Right renal pelvis (tissue), 4 donors: ENCODE measurements around the gene CDCA5. TPM values are rescaled to one million over a fixed set of nuclear protein-coding genes. Genes with fewer than 3 reads are reported as not detected.

ENCODE experiments used
- DNase-seq, 4 donors: peaks; one replicate each; pipeline ENCODE4 v3.0.0-alpha.2; 2013; ENCODE audit warnings: low read depth in 4 of 4, low spot score in 3 of 4, missing footprints in 1 of 4
- polyA plus RNA-seq, 4 donors: library from polyadenylated mRNA; unstranded; fragments of 120-200 nt; gene quantifications; one replicate each; pipeline ENCODE4 v1.2.1, GENCODE V29; 2013; ENCODE audit not compliant: insufficient read length in 4 of 4

The CDCA5 gene, protein sequence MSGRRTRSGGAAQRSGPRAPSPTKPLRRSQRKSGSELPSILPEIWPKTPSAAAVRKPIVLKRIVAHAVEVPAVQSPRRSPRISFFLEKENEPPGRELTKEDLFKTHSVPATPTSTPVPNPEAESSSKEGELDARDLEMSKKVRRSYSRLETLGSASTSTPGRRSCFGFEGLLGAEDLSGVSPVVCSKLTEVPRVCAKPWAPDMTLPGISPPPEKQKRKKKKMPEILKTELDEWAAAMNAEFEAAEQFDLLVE
- 10 to 100 TPM; 15.6 to 21.7 (median 18.7) TPM for polyA plus RNA-seq

DNA sequence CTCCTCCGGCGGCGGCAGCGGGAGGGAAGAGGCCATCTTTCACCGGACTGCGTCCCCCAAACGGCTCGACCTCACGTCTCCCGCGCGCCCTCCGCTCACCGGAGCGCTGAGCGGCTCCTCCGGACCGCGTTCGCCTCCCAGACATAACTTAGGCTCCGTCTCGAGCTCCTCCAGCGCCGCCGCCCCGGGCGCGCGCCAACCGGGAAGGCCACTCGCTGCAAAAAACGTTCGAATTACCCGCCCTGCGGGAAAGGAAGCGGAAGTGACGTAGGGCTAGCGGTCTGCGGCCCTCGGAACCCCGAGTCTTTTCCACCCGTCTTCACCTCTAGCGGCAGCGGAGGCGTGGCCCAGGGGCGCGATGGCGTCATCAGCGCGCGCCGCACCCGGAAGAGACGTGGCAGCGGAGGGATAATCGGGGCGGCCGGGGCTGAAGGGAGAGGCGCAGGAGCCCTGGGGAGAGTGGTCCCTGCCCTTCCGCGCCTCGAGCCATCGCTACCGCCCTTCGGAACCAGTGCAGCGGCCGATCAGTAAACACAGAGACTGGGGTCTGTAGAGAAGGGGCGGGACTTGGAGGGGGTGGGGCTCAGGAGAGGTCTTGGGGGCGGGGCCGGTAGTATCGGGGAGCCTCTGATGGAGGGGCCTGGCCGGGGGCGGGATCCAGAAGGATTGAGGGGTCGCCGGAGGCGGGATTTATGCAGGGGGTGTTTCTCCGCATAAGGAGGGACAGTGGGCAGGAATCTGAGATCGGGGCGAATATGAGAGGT, at the start of gene CDCA5, which contains the start of gene ZFPL1:
TSS of gene CDCA5 (minus strand) at position 207 of the 764 bp plus-strand sequence. CDS start at position 145, 62 bp downstream.
TSS of gene ZFPL1 (plus strand) at position 389 of the 764 bp plus-strand sequence. CDS start 477 bp downstream, outside the sequence.
- peak; percentile 87 to 91 (median 90) for DNase-seq

- DNase-seq, result no peak
Observed at GRCh38 chr11:65132988-65133700, 49.3 kb upstream of the CDCA5 start.

GRCh38 chr11:65132238-65132987, 48.6 kb upstream of the CDCA5 start:
- no peak for DNase-seq

GRCh38 chr11:65131895-65132237, 48.0 kb upstream of the CDCA5 start:
- no peak for DNase-seq

DNA sequence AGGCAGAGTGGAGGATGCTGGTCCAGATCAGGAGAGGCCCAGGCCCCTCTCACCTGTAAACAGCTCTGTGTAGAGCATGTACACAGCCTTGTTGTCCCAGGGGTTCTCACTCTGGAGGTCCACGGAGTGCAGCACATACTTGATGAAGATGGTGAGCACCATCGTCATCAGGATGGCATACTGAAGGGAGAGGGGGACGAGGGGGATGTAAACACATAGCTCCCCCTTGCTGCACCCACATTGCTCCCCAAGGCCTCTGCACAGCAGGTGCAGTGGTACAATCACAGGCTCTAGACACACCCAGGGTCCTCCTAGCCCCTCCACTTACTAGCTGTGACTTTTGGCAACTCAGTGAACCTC, 47.6 kb upstream of the CDCA5 start:
- DNase-seq, result no peak

GRCh38 chr11:65130631-65131416, 47.0 kb upstream of the CDCA5 start:
- no peak for DNase-seq

DNA sequence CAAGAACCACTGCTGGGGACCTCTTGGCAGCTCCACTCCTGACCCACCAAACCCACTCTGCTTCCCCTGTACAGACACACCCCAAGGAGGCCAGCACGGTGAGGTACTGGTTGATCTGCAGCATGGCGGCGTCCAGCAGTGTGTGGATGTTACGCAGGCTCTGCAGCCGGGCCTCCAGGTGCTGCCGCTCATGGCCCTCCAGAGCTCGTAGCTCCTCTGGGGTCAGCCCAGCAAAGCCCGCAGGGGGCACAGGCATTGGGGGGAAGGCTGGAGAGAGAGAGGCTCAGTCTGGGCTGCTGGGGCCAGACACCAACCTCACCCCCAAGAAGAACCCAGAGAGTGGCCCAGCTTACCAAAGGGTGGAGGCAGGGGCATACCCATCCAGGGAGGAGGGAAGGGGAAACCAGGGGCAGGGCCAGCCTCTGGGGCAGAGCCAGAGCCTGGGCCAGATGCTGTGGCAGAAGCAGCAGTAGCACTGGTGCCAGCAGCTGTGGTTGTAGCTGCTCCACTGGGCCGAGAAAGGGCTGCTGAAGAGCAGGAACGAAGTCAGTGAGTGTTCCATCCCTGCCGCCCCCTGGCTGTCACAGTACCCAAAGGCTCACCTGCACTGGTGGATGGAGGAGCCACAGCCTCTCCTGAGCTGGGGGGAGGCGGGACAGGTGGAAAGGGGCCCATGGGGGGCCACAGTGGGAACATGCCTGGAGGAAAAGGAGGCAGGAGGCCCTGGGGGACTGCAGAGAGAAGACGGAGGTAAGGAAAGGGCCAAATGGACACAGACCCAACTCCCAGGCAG, 46.0 kb upstream of the CDCA5 start:
- DNase-seq, result no peak

DNA sequence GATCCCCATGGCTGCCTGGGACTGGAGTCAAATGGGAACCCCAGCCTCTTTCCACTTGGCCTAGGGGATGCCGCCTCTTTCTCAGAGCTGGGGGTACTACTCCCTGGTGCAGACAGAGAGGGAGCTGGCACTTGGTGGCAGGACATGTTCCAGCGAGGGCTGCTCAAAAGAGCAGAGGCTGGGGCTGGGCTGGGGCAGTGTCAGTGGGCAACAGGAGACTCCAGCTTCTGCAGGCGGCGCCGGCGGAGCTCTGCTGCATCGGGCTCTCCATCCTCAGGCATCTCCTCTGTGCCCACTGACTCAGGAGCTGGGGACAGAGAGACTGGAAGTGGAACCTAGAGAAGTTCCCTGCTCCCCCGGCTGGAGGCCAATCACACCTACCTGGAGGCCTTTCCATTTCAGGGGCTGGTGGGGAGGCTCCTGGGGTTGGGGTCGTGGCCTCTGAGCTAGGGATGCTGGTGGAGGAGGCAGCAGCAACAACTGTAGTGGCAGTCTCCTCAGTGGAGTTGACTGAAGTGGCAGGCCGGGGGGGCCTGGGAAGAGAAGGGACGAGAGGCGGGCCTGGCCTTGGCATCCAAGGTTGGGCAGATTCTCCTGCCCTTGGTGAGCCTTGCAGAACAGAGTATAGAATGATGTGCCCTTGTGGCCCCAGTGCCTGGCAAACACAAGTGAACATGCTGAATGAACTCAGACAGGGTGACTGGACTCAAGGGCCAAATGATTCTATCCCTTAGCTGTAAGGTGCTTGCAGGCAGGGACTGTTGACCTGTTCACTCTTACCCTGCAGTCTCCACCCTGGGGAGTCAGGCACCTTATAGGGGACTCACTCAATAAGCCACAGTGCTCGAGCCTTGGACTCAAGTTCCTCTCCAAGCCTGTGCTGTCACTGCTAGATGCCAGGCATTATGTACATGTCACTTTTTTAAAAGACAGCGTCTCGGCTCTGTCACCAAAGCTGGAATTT, 44.6 kb upstream of the CDCA5 start:
- DNase-seq, result no peak

DNA sequence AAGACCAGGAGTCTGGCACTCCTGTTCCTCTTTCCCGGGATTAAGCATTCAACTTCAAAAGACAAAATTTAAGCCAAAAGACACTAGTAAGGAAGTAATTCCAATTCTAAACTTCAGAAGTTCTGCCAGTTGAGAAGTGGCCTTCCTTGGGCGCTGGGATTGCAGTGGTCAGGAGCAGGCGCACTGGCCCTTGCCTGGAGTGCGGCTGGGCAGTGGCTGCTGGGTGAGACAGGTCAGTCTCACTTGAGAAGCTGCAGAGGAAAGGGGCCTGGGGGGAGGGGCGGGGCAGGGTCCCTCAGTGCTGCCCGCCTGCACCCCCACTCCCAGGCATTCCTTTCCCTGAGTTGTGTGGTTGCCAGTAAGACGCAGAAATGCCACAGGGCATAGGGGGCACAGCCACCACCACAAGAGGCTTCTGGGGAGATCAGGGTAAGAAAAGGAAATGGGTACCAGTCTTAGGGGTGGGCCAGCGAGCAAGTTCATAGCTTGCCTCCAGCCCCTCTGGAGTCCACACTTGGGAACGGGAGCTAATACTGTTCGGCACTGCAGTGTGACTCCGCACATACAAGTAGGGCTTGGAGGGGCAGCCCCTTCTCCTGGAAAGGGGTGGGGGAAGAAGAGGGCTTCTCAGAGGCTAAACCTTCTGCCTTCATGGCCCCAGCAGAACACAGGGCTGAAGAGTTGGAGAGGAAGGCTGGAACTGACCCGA, 43.8 kb upstream of the CDCA5 start:
- no peak for DNase-seq

DNA sequence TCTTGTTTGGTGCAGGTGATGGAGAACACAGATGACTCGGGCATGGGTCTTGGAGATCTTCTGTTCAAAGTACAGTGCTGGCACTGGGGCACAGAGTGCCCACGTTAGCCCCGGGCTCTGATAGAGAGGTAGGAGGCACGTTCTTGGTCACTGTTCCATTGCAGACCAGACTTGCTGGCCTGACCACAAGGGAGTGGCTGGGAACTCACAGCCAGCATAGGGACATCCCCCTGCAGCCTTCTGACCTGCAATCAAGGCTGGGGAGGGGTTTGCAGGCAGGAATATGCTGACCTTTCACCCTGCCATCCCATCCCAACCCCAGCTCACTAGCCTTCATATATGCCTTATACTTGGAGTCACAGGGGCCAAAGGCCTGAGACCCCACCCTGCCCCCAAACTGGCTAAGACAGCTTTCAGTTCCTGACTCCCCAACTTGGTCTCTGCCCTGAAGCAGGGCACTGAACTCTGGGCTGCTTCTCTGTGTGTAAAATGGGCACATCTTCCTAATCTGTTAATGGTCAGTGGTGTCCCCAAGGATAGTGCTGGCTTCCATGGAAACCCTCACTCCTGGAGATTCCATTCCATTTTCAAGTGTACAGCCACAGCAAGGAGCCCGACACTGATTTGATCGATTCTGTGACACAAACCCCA, 42.9 kb upstream of the CDCA5 start:
- no peak for DNase-seq

DNA sequence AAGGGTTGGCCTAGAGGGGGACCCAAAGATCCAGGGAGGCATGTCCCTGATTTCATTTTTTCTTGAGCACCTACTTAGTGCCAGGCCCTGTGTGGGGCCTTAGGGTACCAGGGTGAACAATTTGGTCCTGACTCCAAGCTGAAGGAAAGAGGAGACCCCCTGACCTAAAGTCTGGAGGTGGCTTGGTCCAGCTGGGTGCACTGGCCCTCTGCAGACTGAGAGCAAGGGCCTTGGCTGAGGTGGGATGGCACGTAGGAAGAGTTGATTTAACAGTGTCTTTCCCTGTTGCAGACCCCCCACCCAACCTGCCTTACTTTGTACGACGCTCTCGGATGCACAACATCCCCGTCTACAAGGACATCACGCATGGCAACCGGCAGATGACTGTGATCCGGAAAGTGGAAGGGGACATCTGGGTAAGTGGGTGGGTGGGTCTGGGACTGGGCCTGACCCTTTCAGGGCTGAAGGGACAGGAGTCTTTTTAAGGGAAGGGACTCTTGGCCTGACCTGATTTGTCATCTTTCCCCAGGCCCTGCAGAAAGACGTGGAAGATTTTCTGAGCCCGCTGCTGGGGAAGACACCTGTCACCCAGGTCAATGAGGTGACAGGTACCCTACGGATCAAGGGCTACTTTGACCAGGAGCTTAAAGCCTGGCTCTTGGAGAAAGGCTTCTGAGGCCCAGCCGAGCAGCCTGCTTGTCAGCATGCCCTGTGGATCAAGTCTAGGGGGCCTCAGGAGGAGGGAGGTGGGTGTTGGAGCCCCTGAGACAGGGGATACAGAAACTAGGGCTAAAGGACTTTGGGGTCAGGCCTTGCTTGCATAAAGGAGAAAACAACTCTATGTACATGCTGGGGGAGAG, 41.6 kb upstream of the CDCA5 start:
- DNase-seq, result no peak

- no peak for DNase-seq
Observed at GRCh38 chr11:65124480-65125196, 40.8 kb upstream of the CDCA5 start.

- DNase-seq, result peak; percentile 93 to 96 (median 96)
Observed at GRCh38 chr11:65121865-65122696, 38.2 kb upstream of the CDCA5 start, which contains the start of the genes FAU and MRPL49. TSS of gene FAU (minus strand) at chr11:65122134. CDS start at chr11:65121813, 321 bp downstream. TSS of gene MRPL49 (plus strand) at chr11:65122321. CDS start at chr11:65122347, 26 bp downstream.

GRCh38 chr11:65121447-65121864, 37.6 kb upstream of the CDCA5 start:
- DNase-seq, result no peak
